Measurements from ENCODE around the gene MT1E.

- TF ChIP-seq POLR2AphosphoS5 (IDR thresholded peaks at IDR 0.05; ENCODE audit: low read depth, low read length): no peak
- no peak for TF ChIP-seq POLR2A (IDR thresholded peaks at IDR 0.05; ENCODE audit: low read depth, low read length)
- no peak for TF ChIP-seq TAF1 (IDR thresholded peaks at IDR 0.05; ENCODE audit: low read depth, low read length)
- no peak for TF ChIP-seq SPI1 (IDR thresholded peaks at IDR 0.05; ENCODE audit: low read depth, low read length)
- no peak for TF ChIP-seq POU2F2 (IDR thresholded peaks at IDR 0.05; ENCODE audit: low read depth, low read length)
- TF ChIP-seq PAX5 (IDR thresholded peaks at IDR 0.05; ENCODE audit: insufficient read depth, low read length, severe bottlenecking): no peak
Measured at GRCh38 chr16:56604966-56605365, 20.6 kb upstream of the MT1E start.
